ENCODE results near the gene C1QTNF2.

C1QTNF2 gene

DNA sequence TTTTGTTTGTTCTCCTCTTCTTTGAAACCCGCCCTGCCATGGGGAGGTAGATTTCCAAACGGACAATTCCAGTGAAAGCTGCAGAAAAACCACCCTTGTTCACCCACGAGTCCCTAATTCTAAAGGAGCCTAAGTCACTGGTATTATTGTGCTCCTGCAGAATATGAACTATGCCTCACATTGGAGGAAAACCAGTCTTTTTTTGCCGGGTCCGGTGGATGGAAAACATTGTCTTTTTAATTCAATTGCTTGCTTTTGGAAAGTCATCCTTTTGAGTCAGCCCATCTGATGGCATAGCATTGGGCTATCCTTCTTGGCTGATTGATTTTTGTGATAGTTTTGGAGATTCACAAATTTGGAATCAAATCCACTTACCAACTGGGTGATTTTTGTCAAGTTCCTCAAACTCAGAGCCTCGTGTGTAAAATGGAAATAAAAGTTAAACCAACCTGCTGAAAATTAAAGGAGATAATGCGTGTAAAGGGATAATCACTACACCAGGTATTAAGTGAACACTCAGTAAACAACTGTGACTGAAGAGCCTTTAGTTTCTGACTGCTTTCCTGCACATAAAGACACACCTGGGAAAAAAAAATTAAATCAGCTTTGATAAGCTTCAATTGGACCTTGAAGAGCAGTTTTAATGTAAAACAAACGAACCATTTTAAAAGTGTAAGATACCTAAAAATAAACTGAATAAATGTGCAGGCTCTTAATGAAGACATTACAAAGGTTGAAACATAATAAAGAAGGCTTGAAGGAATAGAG lies 57.3 kb downstream of the C1QTNF2 start:
- DNase-seq (ENCODE audit: low read depth) = peak; percentile 37
- H3K4me3 ChIP-seq (ENCODE audit: low read depth, low read length) = peak overlapping the region; percentile 71
- TF ChIP-seq, protein P1, sequence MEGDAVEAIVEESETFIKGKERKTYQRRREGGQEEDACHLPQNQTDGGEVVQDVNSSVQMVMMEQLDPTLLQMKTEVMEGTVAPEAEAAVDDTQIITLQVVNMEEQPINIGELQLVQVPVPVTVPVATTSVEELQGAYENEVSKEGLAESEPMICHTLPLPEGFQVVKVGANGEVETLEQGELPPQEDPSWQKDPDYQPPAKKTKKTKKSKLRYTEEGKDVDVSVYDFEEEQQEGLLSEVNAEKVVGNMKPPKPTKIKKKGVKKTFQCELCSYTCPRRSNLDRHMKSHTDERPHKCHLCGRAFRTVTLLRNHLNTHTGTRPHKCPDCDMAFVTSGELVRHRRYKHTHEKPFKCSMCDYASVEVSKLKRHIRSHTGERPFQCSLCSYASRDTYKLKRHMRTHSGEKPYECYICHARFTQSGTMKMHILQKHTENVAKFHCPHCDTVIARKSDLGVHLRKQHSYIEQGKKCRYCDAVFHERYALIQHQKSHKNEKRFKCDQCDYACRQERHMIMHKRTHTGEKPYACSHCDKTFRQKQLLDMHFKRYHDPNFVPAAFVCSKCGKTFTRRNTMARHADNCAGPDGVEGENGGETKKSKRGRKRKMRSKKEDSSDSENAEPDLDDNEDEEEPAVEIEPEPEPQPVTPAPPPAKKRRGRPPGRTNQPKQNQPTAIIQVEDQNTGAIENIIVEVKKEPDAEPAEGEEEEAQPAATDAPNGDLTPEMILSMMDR (IDR thresholded peaks at IDR 0.05; ENCODE audit: low read depth, low read length) = no peak
- TF ChIP-seq, protein P2, sequence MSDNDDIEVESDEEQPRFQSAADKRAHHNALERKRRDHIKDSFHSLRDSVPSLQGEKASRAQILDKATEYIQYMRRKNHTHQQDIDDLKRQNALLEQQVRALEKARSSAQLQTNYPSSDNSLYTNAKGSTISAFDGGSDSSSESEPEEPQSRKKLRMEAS (IDR thresholded peaks at IDR 0.05; ENCODE audit: low read depth, low read length) = no peak
- TF ChIP-seq MYC (IDR thresholded peaks at IDR 0.05; ENCODE audit: low read depth, low read length) (no peak), POLR2A (IDR thresholded peaks at IDR 0.05; ENCODE audit: extremely low read depth, insufficient read length) (no peak)

DNA sequence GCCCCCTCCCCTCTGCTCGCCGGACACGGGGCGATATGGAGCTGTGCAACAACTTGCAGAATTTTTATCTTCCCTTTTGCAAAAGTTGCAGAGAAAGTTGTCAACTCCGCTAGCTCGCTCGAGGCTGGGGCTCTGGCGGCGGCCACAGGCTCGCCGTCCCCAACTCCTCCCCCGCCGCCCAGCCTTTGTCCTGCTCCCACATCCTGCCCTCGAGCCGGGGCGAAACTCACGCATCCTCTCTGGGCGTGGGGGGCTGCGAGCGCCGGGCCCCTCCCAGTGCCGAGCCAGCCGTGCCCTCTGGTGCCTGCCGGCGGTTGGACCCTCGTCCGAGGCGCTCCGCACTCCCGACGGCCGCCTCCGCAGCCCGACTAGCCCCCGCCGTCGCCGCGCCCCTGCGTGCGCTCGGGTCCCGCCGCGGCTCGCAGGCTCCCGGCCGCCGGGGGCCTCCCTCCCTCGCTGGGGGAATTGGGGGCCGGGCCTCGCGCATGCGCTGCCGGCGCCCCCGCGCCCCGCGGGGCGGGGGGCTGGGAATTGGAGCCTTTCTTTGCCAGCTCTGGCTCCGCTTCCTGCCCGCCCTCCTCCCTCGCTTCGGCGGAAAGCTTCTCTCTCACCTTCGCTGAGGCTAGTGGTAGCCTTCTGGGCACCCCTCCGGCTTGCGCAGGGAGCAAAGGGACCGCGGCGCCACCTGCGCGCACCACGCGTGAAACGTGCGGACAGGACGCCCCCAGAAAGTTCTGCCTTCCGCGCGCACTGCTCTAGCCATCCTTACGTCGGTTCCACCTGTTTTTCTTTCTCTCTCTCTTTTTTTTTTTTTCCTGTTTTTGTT lies 58.1 kb downstream of the C1QTNF2 start, which contains the start of gene CCNJL:
TSS of gene CCNJL (minus strand) at position 431 of the 826 bp plus-strand sequence. CDS start 641 bp downstream, outside the sequence.
- peak within 1 kb of the TSS; percentile 82 for H3K4me3 ChIP-seq (ENCODE audit: low read depth, low read length)
- peak; percentile 84 for DNase-seq (ENCODE audit: low read depth)
- TF ChIP-seq MYC (IDR thresholded peaks at IDR 0.05; ENCODE audit: low read depth, low read length) = peak; percentile 58
- TF ChIP-seq, protein P2 (IDR thresholded peaks at IDR 0.05; ENCODE audit: low read depth, low read length) = peak; percentile 26; the same call in 1 of the 2 replicates
- TF ChIP-seq, protein P1 (IDR thresholded peaks at IDR 0.05; ENCODE audit: low read depth, low read length) = no peak
- TF ChIP-seq POLR2A (IDR thresholded peaks at IDR 0.05; ENCODE audit: extremely low read depth, insufficient read length) = peak; percentile 56

DNA sequence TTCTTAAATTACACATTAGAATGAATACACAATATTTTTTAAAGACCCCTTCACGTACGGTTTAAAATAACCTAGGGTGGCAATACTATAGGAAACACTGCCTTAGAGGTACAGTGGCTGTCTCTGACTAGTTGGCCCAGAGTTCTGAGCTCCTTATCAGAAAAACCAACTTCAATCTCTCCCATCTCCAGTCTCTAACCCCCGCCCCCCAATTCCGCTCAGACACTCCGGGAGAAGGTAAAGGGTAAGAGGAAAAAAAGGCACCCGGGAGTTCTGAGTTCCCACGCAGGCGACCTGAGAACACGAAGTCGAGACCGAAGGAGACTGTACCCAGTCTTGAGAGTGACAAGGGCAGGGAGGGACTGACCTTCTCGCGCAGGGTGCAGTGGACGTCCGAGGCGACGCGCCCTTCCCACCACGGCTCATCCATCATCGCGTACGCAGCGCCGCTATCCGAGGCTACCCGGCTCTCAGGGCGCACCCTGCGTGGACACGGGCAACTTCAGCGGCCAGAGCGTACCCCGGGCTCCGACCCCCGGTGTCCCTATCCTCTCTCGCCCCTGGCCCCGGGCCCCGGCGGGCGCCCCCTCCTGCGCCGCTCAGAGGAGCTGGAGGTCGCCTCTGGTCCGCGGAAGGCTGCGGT lies 58.8 kb downstream of the C1QTNF2 start:
- peak; percentile 56 for DNase-seq (ENCODE audit: low read depth)
- TF ChIP-seq, protein P1 (IDR thresholded peaks at IDR 0.05; ENCODE audit: low read depth, low read length) = no peak
- TF ChIP-seq POLR2A (IDR thresholded peaks at IDR 0.05; ENCODE audit: extremely low read depth, insufficient read length) = no peak
- TF ChIP-seq, protein P2 (IDR thresholded peaks at IDR 0.05; ENCODE audit: low read depth, low read length) = no peak; the same call in 1 of the 2 replicates
- TF ChIP-seq MYC (IDR thresholded peaks at IDR 0.05; ENCODE audit: low read depth, low read length) = no peak
- peak overlapping the region; percentile 82 for H3K4me3 ChIP-seq (ENCODE audit: low read depth, low read length)

DNA sequence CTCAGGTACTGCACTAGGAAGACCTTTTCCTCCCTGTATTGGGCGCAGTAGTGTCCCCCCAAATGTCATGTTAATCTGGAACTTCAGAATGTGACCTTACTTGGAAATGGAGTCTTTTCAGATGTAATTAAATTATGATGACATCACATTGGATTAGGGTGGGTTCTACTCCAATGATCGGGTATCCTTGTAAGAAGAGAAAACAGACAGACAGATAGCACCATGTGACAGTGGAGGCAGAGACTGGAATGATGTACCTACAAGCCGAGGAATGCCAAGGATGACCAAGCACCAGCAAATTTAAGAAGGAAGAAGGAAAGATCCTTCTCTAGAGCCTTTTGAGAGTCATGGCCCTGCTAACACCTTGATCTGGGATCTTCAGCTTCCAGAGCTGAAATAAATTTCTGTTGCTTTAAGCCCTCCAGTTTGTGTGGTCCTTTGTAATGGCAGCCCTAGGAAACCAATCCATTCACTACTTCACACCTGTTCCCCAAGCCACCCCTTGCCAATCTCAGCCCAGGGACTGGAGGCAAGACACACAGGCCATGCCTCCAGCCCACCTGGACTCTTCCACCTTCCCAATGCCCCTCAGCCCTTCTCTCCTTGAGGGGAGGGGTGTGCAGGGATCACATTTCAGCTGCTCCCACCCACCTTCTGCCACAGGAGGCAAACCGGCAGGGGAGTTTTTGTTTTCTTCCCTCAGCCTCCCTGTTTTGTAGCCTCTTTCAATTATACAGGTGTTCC lies 59.7 kb downstream of the C1QTNF2 start:
- H3K4me3 ChIP-seq (ENCODE audit: low read depth, low read length) = peak overlapping the region; percentile 82

DNA sequence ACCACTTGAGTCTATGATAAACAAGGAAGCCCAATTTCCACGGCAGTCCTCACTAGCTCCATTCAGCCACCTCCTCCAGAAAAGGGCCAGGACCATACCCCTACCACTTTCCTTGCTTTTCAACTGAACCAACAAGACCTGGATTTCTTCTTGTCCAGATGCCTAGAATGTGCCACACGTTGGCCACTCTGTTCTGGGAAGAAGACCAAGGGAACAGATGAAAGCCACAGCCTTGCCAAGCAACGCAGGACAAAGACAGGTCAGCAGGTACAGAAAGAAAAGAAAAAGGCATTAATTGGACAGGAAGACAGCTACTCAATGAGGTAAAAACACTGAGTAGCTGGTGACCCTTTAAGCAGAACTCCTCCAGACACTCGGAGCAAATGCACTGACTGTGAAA lies 60.3 kb downstream of the C1QTNF2 start:
- DNase-seq (ENCODE audit: low read depth) = no peak
- TF ChIP-seq MYC (IDR thresholded peaks at IDR 0.05; ENCODE audit: low read depth, low read length) (no peak), POLR2A (IDR thresholded peaks at IDR 0.05; ENCODE audit: extremely low read depth, insufficient read length) (no peak)
- TF ChIP-seq, protein P2 (IDR thresholded peaks at IDR 0.05; ENCODE audit: low read depth, low read length) = no peak
- TF ChIP-seq, protein P1 (IDR thresholded peaks at IDR 0.05; ENCODE audit: low read depth, low read length) = no peak
- H3K4me3 ChIP-seq (ENCODE audit: low read depth, low read length) = peak overlapping the region; percentile 82

More for the DNA sequence above, 59.7 kb downstream of the C1QTNF2 start:
- DNase-seq (ENCODE audit: low read depth) = no peak
- TF ChIP-seq POLR2A (IDR thresholded peaks at IDR 0.05; ENCODE audit: extremely low read depth, insufficient read length) = no peak
- TF ChIP-seq, protein P2 (IDR thresholded peaks at IDR 0.05; ENCODE audit: low read depth, low read length) = no peak

Measured in NB4 (cell line).